Thoracic aorta (tissue), 2 donors: Measurements from ENCODE around the gene C1orf174. TPM values are rescaled to one million over a fixed set of nuclear protein-coding genes. Genes with fewer than 3 reads are reported as not detected.

Source experiments
- ATAC-seq: fragments of 150-250 bp; one replicate; pipeline ENCODE4 v1.8.0; 2017; ENCODE audit warnings: low read depth; ENCODE audit not compliant: insufficient number of reproducible peaks, low FRiP score
- DNase-seq: peaks from one replicate; pipeline ENCODE4 v3.0.0-alpha.2; 2020; ENCODE audit warnings: low spot score
- H3K27ac ChIP-seq, 2 donors: fragments of 200-600 bp; sonication (generic); 1 replicate in 1 of 2; 2 replicates in 1 of 2; pipeline ENCODE4 v1.5.1; 2016; ENCODE audit warnings: mild to moderate bottlenecking in 2 of 2, moderate library complexity in 2 of 2
- H3K27me3 ChIP-seq: fragments of 200-600 bp; sonication (generic); replicated peaks from 2 replicates; pipeline ENCODE4 v1.6.0; 2016; ENCODE audit warnings: mild to moderate bottlenecking; ENCODE audit not compliant: insufficient read depth
- H3K36me3 ChIP-seq: fragments of 200-600 bp; sonication (generic); one replicate; pipeline ENCODE4 v1.5.1; 2016
- H3K4me1 ChIP-seq, 2 donors: fragments of 200-600 bp; sonication (generic); 1 replicate in 1 of 2; 2 replicates in 1 of 2; pipeline versions ENCODE4 v1.5.1 to v1.6.0; 2016; ENCODE audit warnings: low read depth in 2 of 2, mild to moderate bottlenecking in 1 of 2; ENCODE audit not compliant: control insufficient read depth in 1 of 2
- H3K4me3 ChIP-seq: fragments of 200-600 bp; sonication (generic); 2 replicates; pipeline ENCODE4 v1.5.1; 2016; ENCODE audit warnings: mild to moderate bottlenecking
- H3K9me3 ChIP-seq: fragments of 200-600 bp; sonication (generic); 2 replicates; pipeline ENCODE4 v1.5.1; 2016
- CTCF ChIP-seq: fragments of 200-600 bp; sonication (generic); IDR thresholded peaks from one replicate; pipeline ENCODE4 v1.5.1; 2019; ENCODE audit warnings: antibody characterized with exemption
- total RNA-seq, 2 donors: library from RNA; depleted of rRNA; stranded (reverse); fragments of >200 nt; gene quantifications; one replicate each; pipeline versions ENCODE4 v1.1.0 to v1.2.3, GENCODE V29; 2016

Gene C1orf174
- total RNA-seq, 2 donors from 2014 or later = 15.3 to 19.0 TPM

- ATAC-seq = no peak
These were observed 15.6 kb upstream of the C1orf174 start for GRCh38 chr1:3915551-3916121.

GRCh38 chr1:3914911-3915310 is 14.8 kb upstream of the C1orf174 start:
- H3K4me1 ChIP-seq = peaks cover 0 to 3% of the 10 kb centered on the region in 2 donors
- no peak for ATAC-seq
- H3K4me3 ChIP-seq = no peak overlapping the region
- H3K27me3 ChIP-seq = no peaks in the 10 kb centered on the region
- H3K36me3 ChIP-seq = no peaks in the 10 kb centered on the region
- H3K9me3 ChIP-seq = no peaks in the 10 kb centered on the region
- H3K27ac ChIP-seq = no peak overlapping the region
- no peak for TF ChIP-seq CTCF
- DNase-seq = no peak

More at GRCh38 chr1:3915551-3916121, 15.6 kb upstream of the C1orf174 start:
- Histone ChIP-seq H3K4me3 (no peak overlapping the region), H3K27me3 (no peaks in the 10 kb centered on the region), H3K36me3 (no peaks in the 10 kb centered on the region), H3K9me3 (no peaks in the 10 kb centered on the region), H3K4me1 (peaks cover 0 to 3% of the 10 kb centered on the region in 2 donors), H3K27ac (no peak overlapping the region)
- no peak for TF ChIP-seq CTCF
- no peak for DNase-seq

- Histone ChIP-seq H3K4me1 (peaks cover 0 to 3% of the 10 kb centered on the region in 2 donors), H3K27me3 (no peaks in the 10 kb centered on the region), H3K36me3 (no peaks in the 10 kb centered on the region), H3K4me3 (no peak overlapping the region), H3K9me3 (no peaks in the 10 kb centered on the region), H3K27ac (no peak overlapping the region)
- no peak for TF ChIP-seq CTCF
- ATAC-seq (no peak), DNase-seq (no peak)
These were observed 14.3 kb upstream of the C1orf174 start for GRCh38 chr1:3914331-3914851.

GRCh38 chr1:3912809-3913685 is 13.0 kb upstream of the C1orf174 start:
- Histone ChIP-seq H3K4me1 (peaks cover 0 to 3% of the 10 kb centered on the region in 2 donors), H3K9me3 (no peaks in the 10 kb centered on the region), H3K36me3 (no peaks in the 10 kb centered on the region), H3K27ac (no peak overlapping the region), H3K27me3 (no peaks in the 10 kb centered on the region), H3K4me3 (no peak overlapping the region)
- no peak for DNase-seq
- no peak for TF ChIP-seq CTCF
- ATAC-seq = no peak
